Measurements from ENCODE around the gene FCRLA.

DNA sequence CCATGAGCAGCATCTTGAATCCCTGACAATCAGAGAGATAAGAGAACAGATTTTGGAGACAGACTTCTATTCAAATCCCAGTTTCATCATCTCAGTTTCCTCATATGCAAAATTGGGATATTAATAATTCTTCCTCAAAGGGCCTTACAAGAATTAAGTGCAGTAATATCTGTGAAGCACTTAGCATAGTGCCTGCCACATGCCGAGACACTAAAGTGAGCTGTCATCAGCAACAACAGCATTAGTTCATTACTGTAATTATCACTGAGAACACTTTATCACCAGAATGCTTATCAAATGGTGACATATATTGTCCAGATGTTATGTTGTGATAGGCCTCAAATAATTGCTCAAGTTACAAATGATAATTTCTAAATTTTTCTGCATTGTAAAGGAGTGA lies 13.4 kb downstream of the FCRLA start:
- TF ChIP-seq CTCF (conservative IDR thresholded peaks at IDR 0.05; ENCODE audit: low read length), result no peak
- TF ChIP-seq EZH2phosphoT487 (IDR thresholded peaks at IDR 0.05; ENCODE audit: borderline replicate concordance), result no peak

Data from Loucy (cell line).